Brain microvascular endothelial cell (primary cell): Measurements from ENCODE around the gene PHKA1.
"Not testable (repeated sequence)": the region's sequence is repeated elsewhere in the genome, so short reads cannot be mapped to it uniquely, and the experiment has no call there.

Experiments used
- DNase-seq: peaks from one replicate; pipeline ENCODE4 v3.0.0-alpha.2; 2020
- H3K27ac ChIP-seq: fragments of 250-450 bp; sonication (Bioruptor Pico); 2 replicates; pipeline ENCODE4 v1.5.1; 2020; ENCODE audit warnings: mild to moderate bottlenecking, moderate library complexity
- H3K27me3 ChIP-seq: fragments of 250-450 bp; sonication (Bioruptor Pico); replicated peaks from 2 replicates; pipeline ENCODE4 v1.5.1; 2020; ENCODE audit warnings: mild to moderate bottlenecking
- H3K36me3 ChIP-seq: fragments of 250-450 bp; sonication (Bioruptor Pico); replicated peaks from 2 replicates; pipeline ENCODE4 v1.5.1; 2020; ENCODE audit warnings: mild to moderate bottlenecking
- H3K4me3 ChIP-seq: 2 replicates; pipeline ENCODE4 v1.5.1; 2011; ENCODE audit warnings: low read depth, mild to moderate bottlenecking, control low read depth, low read length, moderate library complexity
- in situ Hi-C: cut with HindIII; loops from 2 replicates; pipeline ENCODE4 v1.10.0; 2017; ENCODE audit warnings: low sequenced_read_pairs, low pct_ligation_motif_present
- TF ChIP-seq, protein P1 (sequence below): IDR thresholded peaks from 2 replicates; pipeline ENCODE4 v1.5.1; 2011; ENCODE audit warnings: low read depth, mild to moderate bottlenecking, moderate library complexity, low read length, control low read depth, inconsistent platforms; ENCODE audit errors: missing control alignments

The PHKA1 gene

GRCh38 chrX:72604705-72605104 is 109.4 kb downstream of the PHKA1 start:
- no peaks in the 10 kb centered on the region for H3K27me3 ChIP-seq
- in situ Hi-C loops, result no loop called here
- TF ChIP-seq, protein P1, sequence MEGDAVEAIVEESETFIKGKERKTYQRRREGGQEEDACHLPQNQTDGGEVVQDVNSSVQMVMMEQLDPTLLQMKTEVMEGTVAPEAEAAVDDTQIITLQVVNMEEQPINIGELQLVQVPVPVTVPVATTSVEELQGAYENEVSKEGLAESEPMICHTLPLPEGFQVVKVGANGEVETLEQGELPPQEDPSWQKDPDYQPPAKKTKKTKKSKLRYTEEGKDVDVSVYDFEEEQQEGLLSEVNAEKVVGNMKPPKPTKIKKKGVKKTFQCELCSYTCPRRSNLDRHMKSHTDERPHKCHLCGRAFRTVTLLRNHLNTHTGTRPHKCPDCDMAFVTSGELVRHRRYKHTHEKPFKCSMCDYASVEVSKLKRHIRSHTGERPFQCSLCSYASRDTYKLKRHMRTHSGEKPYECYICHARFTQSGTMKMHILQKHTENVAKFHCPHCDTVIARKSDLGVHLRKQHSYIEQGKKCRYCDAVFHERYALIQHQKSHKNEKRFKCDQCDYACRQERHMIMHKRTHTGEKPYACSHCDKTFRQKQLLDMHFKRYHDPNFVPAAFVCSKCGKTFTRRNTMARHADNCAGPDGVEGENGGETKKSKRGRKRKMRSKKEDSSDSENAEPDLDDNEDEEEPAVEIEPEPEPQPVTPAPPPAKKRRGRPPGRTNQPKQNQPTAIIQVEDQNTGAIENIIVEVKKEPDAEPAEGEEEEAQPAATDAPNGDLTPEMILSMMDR, result no peak
- H3K4me3 ChIP-seq, result no peak overlapping the region
- H3K27ac ChIP-seq, result no peak overlapping the region
- no peaks in the 10 kb centered on the region for H3K36me3 ChIP-seq
- DNase-seq, result no peak

DNA sequence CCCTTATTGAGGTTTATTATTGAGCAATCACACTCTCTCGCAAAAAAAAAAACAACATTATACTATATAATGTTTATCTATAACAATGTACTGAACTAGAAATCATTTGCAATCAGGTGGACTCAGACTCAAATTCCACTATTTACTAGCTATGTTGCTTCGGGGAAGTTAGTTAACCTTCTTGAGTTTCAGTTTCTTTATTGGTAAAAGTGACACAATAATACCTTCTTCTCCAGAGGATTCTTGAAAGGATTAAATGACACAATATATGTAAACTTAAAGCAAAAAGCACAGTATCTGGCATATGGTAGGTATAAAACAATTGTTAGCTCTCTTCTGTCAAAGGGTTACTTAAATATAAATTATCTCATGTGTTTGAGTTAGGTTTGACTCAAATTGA is 110.0 kb downstream of the PHKA1 start:
- DNase-seq, result no peak
- Histone ChIP-seq H3K27ac (no peak overlapping the region), H3K36me3 (no peaks in the 10 kb centered on the region), H3K27me3 (no peaks in the 10 kb centered on the region), H3K4me3 (no peak overlapping the region)
- TF ChIP-seq, protein P1, result no peak
- in situ Hi-C loops, result no loop called here

GRCh38 chrX:72591038-72591437 is 123.1 kb downstream of the PHKA1 start:
- in situ Hi-C loops, DNase-seq, H3K36me3 ChIP-seq, H3K27ac ChIP-seq, H3K4me3 ChIP-seq, H3K27me3 ChIP-seq: not testable (repeated sequence)

GRCh38 chrX:72584163-72584562 is 129.9 kb downstream of the PHKA1 start:
- H3K4me3 ChIP-seq, result no peak overlapping the region
- in situ Hi-C loops, result no loop called here

GRCh38 chrX:72576141-72576894 is 137.8 kb downstream of the PHKA1 start:
- Histone ChIP-seq H3K4me3 (no peak overlapping the region), H3K36me3 (no peaks in the 10 kb centered on the region), H3K27me3 (no peaks in the 10 kb centered on the region), H3K27ac (no peak overlapping the region)
- TF ChIP-seq, protein P1, result no peak
- peak; percentile 37 for DNase-seq
- in situ Hi-C loops, result no loop called here

More at GRCh38 chrX:72584163-72584562, 129.9 kb downstream of the PHKA1 start:
- TF ChIP-seq, protein P1, result no peak
- no peaks in the 10 kb centered on the region for H3K36me3 ChIP-seq
- H3K27ac ChIP-seq, result no peak overlapping the region
- H3K27me3 ChIP-seq, result no peaks in the 10 kb centered on the region
- DNase-seq, result no peak

DNA sequence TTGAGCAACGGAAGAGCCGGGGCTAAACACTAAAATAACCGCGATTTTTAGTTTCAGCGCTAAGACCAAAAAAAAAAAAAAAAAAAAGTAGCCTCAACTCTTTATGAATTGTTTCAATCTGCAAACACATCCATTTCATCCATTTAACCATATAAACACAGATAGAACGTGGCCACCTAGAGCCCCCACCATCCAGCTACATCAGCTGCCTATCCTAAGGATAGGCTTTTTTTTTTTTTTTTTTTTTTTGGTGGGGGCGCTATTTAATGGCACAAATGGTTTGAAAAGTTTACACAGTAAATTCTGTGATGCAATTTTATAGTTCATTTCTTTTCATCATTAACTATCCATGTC is 141.0 kb downstream of the PHKA1 start:
- peak overlapping the region; percentile 76 for H3K27ac ChIP-seq
- no peaks in the 10 kb centered on the region for H3K36me3 ChIP-seq
- in situ Hi-C loops, result no loop called here
- peak overlapping the region; percentile 73 for H3K4me3 ChIP-seq
- TF ChIP-seq, protein P1, result no peak
- H3K27me3 ChIP-seq, result no peaks in the 10 kb centered on the region
- DNase-seq, result no peak
